DLD1 (cell line): ENCODE results near the gene AFTPH.
"Not testable (repeated sequence)": the region's sequence is repeated elsewhere in the genome, so short reads cannot be mapped to it uniquely, and the experiment has no call there.

Experiments
- in situ Hi-C: cut with HindIII; loops from 2 replicates; pipeline ENCODE4 v1.10.0; 2017; ENCODE audit warnings: low sequenced_read_pairs

The AFTPH gene

DNA sequence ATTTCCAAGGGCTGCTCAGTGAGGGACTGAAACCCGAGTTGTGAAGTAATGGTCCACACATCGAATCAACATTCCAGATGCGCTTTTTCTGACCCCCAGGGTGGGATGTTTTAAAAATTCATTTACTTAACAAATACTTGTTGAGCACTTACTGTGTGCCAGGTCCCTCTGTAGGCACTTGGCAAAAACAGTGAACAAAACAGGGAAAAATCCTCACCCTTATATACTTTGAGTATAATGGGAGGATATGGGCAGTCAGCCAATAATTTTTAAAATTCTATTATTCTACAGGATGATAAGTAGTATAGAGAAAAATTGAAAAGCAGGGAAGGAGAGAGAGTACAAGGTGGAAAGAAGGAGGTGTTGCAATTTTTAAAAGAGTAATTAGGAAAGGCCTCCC, 31.3 kb upstream of the AFTPH start:
- in situ Hi-C loops = no loop called here

DNA sequence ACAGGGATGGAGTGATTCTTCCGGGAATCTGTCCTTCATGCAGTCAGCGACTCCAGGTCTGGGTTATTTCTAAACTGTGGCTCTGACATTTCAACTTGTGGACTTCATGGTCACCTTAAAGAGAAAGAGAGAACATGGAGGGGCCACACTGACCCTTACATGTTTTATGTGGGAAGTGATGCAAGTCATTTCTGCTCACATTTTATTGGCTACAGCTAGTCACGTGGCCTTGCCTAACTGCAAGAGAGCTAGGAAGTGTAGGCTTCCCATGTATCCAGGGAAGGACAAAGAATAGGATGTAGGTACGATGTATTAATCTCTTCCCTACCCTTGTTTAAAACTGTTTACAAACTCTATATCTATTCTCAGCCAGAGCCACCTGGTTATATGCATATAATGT, 30.3 kb upstream of the AFTPH start:
- in situ Hi-C loops = no loop called here

DNA sequence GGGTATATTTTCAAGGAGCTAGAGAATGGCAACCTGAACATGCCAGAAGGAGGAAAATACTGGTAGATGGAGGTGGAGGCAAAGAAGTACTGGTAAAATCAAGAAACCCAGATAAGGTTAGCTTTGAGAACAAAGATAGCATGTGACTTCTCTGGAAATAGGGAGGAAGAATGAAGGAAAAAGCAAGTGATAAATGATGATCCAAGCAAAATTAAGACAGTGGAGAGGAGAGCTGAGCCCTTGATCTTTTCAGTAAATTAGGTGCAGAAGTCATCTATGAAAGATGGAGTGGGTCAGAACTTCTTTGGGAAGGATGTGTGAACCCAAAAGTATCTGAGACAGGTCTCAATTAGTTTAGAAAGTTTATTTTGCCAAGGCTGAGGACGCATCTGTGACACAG, 25.7 kb upstream of the AFTPH start:
- in situ Hi-C loops = no loop called here

DNA sequence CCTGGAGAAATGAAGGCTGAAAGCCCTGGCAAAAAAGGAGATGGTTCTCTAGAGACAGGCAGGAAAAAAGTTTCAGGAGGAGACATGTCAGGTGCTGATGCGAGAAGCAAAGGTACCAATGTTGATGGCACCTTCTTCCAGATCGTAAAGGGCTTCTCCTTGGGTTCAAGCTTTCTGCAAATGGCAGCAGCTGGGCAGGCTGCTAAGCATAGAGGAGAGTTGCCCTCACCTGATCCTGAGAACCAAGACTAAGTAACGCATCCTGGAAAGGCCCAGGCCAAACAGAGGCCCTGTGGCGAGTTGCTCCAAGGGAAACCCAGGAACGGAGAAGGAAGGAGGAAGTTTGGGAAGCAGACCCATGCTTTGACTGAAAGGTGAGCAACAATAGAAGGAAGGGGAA, 23.6 kb upstream of the AFTPH start:
- in situ Hi-C loops = loop anchor here (5.0 to 25.0 kb wide), 2 partner anchors 33 to 163 kb away; no protein-coding TSS in a partner anchor

DNA sequence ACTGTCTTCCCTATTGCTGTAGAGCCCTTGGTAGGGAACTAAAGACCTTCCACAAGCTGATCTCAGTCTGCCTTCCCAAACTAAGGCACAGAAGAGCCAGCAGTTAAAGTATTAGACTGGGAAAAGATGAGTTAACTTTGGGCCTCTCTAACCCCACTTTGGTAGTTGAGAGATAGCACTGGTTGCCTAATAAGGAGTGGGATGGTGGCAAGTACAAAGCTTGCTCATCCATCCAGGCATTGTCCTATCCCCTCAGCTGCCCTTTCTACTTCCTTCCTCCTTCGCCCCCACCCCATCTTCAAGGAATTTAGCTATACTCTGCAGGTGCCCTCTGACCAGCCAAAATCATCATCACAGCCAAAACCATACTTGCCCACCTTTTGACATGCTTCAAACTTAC, 22.2 kb upstream of the AFTPH start:
- in situ Hi-C loops = loop anchor here (5.0 to 25.0 kb wide), 2 partner anchors 35 to 165 kb away; no protein-coding TSS in a partner anchor

DNA sequence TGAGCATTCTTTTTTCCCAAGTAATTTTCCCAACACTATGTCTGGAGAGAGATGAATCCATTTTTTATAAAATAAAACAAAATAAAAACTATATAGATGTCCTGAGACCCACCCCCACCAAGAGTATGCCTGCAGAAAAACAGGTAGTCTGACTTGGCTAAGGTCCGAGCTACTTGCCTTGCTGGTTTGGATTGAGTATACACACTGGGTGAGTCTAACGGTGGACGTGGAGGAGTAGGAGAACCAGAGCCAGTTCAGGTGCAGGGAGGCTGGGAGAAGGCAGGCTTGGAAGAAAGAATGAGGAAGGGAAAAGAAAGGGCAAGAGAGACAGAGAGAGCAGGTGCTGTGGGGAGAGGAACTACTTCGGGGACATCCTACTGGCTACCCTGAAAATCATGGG, 21.3 kb upstream of the AFTPH start:
- in situ Hi-C loops = loop anchor here (5.0 to 25.0 kb wide), 2 partner anchors 36 to 166 kb away; no protein-coding TSS in a partner anchor

DNA sequence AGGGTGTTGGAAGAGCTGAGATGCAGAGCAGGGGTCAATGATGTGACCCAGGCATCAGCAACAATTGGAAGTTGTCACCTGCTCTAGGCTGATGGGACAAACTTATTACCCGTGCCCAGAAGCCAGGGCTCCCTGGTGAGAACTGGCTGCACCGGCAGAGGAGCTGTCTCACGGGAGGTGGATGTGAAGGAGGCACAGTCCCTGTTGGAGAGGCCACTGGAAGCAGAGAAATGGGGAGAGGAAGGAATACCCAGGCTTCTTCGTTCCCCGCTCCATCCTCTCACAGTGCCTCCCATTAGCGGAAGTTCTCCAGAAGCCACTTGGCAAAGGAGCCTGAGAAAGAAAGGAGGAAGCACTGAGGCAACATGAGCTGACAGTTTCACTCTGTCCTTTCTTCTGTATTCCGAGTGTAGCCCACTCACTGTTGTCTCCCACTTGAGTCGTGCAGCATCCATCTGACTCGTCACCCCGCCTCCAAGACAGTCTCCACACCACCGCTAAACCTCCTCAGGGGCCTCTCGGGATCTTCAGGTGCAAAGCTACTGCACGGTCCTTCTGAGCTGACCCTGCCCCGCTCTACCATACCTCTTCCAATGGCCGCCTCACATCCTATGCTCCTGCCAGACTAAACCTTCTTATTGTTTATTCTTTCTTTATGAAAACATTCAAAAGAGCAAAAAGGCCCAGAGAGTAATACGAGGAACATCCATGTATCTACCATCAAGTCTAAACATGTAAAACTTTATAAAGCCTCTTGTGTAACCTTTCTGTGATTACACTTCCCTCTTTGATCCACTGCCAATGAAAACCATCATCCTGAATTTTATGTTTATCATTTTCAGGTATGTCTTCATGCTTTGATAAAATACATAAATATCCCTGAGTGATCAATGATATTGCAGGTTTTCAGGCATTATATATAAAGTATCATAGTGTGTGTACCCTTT, 19.1 kb upstream of the AFTPH start:
- in situ Hi-C loops = loop anchor here (5.0 to 25.0 kb wide), 2 partner anchors 38 to 168 kb away; no protein-coding TSS in a partner anchor

DNA sequence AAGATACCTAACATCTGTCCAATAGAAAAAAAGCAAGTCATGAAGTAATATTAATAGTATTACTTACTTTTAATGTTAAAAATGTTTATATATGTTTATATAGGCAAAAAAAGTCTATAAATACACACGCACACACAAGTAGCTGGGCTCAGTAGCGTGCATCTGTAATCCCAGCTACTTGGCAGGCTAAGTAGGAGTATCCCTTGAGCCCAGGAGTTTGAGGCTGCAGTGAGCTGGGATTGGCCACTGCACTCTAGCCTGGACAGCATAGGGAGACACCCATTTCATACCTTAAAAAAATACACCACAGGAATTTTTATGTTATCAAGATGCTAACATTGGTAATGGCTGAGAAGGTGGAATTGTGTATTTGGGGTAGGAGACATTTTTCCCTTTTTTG, 17.4 kb upstream of the AFTPH start:
- in situ Hi-C loops = loop anchor here (25.0 kb wide), 1 partner anchor 169 kb away; no protein-coding TSS in a partner anchor

DNA sequence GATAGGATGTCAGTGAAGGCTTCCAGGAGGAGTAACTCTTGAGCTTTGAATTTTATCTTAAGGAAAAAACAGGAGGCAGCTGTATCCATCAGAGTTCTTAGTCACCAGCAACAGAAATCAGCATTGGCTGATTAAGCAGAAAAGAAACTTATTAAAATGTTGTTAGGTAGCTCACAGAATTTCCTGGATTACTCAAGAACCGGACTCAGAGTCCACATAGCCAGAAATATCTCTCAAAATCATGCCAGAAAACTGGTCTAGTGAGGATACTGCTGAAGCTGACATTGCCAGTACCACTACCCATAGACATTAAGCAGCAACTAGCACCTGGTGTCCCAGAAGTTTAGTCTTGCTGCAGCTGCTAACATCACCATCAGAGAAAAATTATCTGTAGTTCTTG, 10.1 kb upstream of the AFTPH start:
- in situ Hi-C loops = loop anchor here (25.0 kb wide), 1 partner anchor 177 kb away; no protein-coding TSS in a partner anchor

DNA sequence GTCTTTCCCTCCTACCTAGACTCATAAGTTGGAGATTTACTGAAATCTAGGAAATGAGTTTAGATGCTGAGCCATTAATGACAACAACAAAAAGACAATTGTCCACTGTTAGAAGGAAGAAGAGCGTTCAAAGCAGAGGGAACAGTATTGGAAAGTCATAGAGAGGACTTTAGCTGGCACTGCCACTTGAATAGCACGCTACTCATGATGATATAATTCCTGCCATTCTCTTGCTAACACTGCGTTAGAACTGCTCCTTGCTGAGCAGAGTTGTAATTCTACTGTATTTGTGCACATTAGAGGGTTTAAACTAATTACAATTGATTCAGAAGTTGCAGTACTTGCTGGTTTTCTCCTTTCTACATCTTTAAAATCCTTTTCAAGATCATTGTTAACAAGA, 9.0 kb upstream of the AFTPH start:
- in situ Hi-C loops = loop anchor here (25.0 kb wide), 1 partner anchor 178 kb away; no protein-coding TSS in a partner anchor

DNA sequence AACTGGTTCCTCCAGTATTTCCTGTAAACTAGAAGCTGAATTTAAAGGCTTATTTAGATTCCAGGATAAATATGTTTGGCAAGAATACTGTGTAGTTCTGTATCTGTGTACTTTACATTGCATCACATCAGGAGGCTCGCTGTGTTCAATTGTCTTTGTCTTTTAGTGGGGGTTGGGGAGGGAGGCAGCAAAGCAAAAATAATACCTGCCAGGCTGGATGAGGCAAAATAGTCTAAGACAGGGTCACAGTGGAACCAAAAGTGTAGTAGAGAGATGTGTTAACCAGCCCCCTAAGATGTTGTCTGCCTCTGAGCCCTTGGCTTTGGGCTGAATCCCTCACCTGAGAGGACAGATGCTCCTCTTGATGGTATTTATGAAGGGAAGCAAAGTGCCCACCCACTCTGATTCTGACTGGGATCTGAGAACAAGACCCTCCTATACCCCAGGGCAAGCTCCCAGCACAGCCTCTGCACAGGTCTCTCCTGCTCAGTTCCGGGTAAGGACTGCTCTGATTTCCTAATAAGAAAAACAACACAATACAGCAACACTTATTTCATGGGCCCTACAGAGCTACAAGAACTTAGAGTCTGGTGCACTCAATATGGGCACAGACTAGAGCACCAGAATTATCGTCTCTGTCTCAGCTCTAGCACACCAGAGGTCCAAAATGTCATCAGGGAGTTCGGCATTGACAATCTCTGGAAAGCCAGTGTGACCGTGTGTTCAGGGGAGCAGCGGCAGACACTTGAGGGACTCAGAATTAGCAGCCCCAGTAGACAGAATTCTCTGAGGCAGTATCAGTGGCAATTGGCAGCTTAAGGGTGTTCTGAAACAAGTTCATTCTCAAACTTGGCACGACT, 7.2 kb upstream of the AFTPH start:
- in situ Hi-C loops = loop anchor here (25.0 kb wide), 1 partner anchor 180 kb away; no protein-coding TSS in a partner anchor

DNA sequence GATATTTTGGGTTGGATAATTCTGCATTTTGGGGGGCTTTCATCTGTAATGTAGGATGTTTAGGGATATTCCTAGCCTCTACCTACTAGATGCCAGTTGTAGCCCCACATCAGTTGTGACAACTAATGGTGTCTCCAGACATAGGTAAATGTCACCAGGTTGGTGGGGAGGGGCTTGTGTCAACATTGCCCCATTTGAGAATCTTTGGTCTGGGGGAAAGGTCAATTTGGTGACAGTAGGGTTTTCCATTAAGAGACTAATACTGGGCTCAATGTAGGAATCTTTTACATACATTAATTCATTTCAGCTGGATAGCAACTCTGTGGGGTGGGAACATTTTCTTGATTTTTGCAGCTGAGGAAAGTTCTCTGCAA, 6.6 kb upstream of the AFTPH start:
- in situ Hi-C loops = loop anchor here (25.0 kb wide), 1 partner anchor 180 kb away; no protein-coding TSS in a partner anchor

DNA sequence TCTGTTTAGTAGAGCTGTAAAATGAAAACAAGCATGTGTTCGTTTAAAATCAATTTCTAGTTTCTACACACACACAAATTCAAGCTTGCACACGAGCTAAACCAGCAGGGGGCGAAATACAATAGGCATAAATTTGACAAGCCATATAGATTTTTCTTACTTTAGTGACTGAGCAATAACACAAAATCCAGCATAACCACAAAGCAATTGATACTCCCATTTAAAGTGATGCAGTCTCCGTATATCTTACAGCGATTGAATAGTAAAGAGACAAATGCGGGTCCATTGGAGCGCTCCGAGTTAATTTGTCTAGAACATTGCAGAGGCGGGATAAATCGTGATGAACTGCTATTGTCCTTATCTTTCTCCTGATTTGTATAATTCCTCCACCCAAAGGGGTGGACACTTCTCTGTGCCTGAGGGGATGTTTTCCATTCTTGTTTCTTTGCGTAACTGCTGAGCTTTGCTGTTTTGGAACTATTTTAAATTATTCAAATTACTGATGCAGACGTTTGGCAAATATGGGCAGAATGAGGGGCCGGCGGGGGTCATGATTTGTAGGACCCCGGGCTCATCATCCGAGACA, 1.2 kb upstream of the AFTPH start:
- in situ Hi-C loops = loop anchor here (5.0 to 25.0 kb wide), 2 partner anchors 49 to 186 kb away; no protein-coding TSS in a partner anchor

DNA sequence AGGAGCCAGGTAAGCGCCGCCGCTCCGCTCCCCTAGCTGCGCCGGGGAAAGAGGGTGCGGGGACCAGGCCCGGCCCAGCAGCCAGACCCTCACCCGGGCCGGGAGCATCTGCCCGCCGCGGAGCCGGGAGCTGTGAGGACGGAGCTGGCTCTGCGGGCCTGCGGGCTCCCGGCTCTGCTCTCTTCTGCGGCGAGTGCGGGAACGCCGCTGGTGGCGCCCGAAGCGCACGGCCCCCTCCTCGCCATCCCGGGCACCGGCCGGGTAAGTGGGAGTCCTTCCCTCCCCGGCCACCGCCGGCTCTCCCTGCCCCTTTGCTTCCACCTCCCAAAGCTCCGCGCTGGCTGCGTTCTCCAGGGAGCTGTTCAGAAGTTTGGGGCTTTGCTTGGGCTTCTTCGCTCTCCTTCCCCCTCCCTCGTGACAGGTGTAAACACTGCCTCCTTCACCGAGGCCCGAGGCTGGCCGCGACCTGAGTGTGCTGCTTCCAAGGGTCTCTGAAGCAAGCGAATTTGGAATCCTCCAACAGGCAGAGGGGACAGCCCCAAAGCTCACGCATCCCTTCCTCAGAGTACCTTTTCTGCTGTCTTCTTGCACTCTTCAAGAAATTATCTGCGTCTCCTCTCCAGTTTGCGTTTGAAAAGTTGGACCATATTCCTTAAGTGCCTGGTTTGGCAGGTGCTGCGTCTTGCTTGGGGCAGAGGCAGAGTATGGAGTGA, 632 bp downstream of the AFTPH start:
- in situ Hi-C loops = loop anchor here (5.0 to 25.0 kb wide), 2 partner anchors 48 to 187 kb away; no protein-coding TSS in a partner anchor

DNA sequence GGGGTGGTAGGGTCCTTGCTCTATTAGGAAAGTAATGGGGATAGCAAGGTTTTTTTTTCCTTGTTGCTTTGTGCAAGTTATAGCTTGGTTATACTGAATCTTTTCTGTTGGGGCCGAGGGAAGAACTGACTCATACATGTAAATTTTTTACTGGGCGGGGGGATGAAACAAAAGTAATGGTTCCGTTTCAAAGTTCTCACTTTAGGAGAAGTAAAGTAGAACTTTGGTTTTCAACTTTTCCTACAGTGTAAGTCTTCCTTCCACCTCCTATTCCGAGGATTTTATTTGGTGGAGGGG, 1.1 kb downstream of the AFTPH start:
- in situ Hi-C loops = no loop called here

DNA sequence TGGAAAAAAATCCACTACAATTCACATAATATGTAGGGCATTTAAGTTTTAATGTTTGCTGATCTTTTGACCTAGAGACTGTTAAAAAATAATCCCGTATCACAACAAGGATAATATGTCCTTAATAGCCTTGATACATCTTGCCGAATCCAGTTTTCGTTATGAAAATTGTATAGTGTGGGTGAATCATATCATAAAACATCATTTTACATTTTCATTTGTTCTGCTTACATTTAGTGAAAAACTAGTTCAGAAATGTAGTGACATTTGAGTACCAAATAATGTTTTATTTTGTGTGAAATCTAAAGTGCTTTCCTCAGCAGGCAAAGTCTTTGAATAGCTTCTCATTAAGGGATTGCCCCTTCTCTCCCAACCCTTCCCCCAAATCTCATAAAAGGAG, 1.9 kb downstream of the AFTPH start:
- in situ Hi-C loops = no loop called here

DNA sequence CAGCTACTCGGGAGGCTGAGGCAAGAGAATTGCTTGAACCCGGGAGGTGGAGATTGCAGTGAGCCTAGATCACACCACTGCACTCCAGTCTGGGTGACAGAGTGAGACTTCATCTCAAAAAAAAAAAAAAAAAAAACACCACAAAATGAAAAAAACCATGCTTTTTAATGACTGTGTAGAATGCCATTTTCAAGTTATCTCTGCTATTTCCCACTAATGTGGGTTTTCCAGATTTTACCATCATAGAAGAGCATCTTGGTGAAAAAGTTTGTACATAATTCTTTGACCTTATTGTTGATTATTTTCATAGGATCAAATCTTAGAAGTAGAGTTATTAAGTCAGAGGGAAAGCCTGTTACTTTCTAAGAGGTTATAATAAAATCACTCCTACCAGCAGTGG, 6.8 kb downstream of the AFTPH start:
- in situ Hi-C loops = not testable (repeated sequence)

DNA sequence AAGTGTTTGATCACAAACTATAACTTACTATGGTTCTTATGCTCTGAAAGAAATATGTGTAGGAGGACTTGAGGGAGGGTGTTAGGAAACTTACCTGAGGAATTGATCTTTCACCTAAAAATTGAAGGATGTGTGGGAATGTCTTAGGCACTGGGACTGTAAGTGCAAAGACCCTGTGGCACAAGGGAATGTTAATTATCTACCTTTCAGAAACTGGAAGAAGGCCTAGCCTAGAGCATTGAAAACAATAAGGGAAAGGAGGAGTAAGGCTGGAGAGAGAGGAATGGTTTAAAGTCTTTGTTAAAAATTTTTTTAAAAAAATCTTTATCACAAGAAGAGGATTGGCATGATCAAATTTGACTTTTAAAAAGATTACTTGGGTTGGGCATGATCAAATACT, 7.9 kb downstream of the AFTPH start:
- in situ Hi-C loops = no loop called here

DNA sequence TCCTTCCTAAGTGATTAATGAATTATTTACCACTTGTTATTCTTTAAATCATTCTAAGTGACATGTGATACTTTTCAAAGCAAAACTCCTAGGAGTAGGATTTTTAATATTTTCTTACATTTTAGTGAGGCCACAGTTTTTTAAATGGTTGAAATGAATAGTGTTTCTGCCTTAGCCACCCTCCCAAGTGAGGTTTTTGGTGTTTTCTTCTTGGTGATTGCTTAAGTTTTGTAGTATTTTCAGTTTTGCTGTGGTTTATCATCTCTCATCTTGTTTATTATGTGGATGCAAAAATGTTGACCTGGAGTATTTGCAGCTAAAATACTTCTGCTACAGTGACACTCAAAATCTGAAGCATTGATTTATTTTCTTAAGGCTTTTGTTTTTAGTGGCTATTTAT, 9.8 kb downstream of the AFTPH start:
- in situ Hi-C loops = no loop called here

DNA sequence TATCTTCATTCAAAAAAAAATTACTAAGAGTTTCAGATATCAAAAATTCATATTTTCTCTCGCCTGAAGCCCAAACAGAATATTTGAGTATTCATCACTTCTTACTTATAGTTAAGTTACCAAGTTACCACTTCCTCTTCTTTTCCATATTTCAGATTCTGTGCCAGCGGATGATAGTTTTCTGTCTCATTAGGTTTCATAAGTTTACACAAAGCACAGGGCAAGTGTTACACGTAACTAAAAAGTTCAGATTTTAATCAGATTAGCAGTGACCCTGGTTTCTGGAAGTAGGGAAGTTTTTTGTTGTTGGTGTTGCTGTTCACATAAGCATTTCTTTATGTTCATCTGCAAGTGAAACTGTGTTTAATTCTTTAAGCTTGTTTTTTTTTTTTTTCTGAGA, 10.2 kb downstream of the AFTPH start:
- in situ Hi-C loops = no loop called here
